Common myeloid progenitor, CD34-positive (primary cell): ENCODE data around the gene SLX9.

Source experiments
- CTCF ChIA-PET: fragments of 350-600 bp; sonication (Branson Sonifier 250); formaldehyde crosslinking; loops from one replicate; lab custom pipeline; 2021; ENCODE audit warnings: antibody characterized with exemption; lab: Charles Lee
- POLR2A ChIA-PET: fragments of 350-600 bp; sonication (Branson Sonifier 250); formaldehyde crosslinking; loops from one replicate; lab custom pipeline; 2021; ENCODE audit warnings: antibody characterized with exemption; lab: Charles Lee
- DNase-seq, 3 donors: peaks; one replicate each; pipeline versions ENCODE4 v3.0.0 to v3.0.0-alpha.2; 2013
- H3K27ac ChIP-seq, 2 experiments: 1 replicate in 1 of 2; 2 replicates in 1 of 2; pipeline ENCODE4 v1.7.0; 2013; ENCODE audit warnings: inconsistent platforms in 2 of 2, low read length in 2 of 2, mild to moderate bottlenecking in 2 of 2, low read depth in 1 of 2, moderate library complexity in 1 of 2; ENCODE audit not compliant: severe bottlenecking in 2 of 2, insufficient read depth in 1 of 2, poor library complexity in 1 of 2
- H3K27me3 ChIP-seq, 5 experiments: replicated peaks in 2 of 5; 1 replicate in 3 of 5; 2 replicates in 2 of 5; pipeline versions ENCODE4 v1.6.1 to v1.7.0; 2013; ENCODE audit warnings: low read length in 4 of 5, mild to moderate bottlenecking in 2 of 5, moderate library complexity in 2 of 5, inconsistent platforms in 1 of 5; ENCODE audit not compliant: insufficient read depth in 5 of 5, control insufficient read depth in 4 of 5
- H3K36me3 ChIP-seq, 4 experiments: 1 replicate in 2 of 4; 2 replicates in 2 of 4; pipeline versions ENCODE4 v1.6.1 to v1.7.0; 2013; ENCODE audit warnings: low read length in 3 of 4, control low read depth in 1 of 4, mild to moderate bottlenecking in 1 of 4; ENCODE audit not compliant: control insufficient read depth in 4 of 4, insufficient read depth in 4 of 4
- H3K4me1 ChIP-seq, 4 experiments: 1 replicate in 3 of 4; 2 replicates in 1 of 4; pipeline versions ENCODE4 v1.6.1 to v1.7.1; 2013; ENCODE audit warnings: low read length in 3 of 4, mild to moderate bottlenecking in 3 of 4, control low read depth in 1 of 4, inconsistent platforms in 1 of 4, moderate library complexity in 1 of 4; ENCODE audit not compliant: control insufficient read depth in 4 of 4, insufficient read depth in 4 of 4; ENCODE audit errors: control extremely low read depth in 1 of 4
- H3K4me3 ChIP-seq, 7 experiments: 1 replicate in 4 of 7; 2 replicates in 3 of 7; pipeline versions ENCODE4 v1.5.1 to v1.7.0; 2013; ENCODE audit warnings: mild to moderate bottlenecking in 7 of 7, low read length in 6 of 7, moderate library complexity in 6 of 7, inconsistent platforms in 2 of 7, low read depth in 2 of 7, control low read depth in 1 of 7; ENCODE audit not compliant: insufficient read depth in 4 of 7, control insufficient read depth in 1 of 7; ENCODE audit errors: extremely low read depth in 1 of 7
- H3K9me3 ChIP-seq, 5 experiments: 1 replicate in 4 of 5; 2 replicates in 1 of 5; pipeline versions ENCODE4 v1.6.1 to v1.7.1; 2013; ENCODE audit warnings: low read length in 4 of 5, mild to moderate bottlenecking in 2 of 5, inconsistent platforms in 1 of 5, low read depth in 1 of 5, moderate library complexity in 1 of 5; ENCODE audit not compliant: control insufficient read depth in 4 of 5, insufficient read depth in 2 of 5; ENCODE audit errors: control extremely low read depth in 1 of 5
- WGBS: methylation state at CpG from one replicate; pipeline ENCODE4 v1.1.5; 2013; ENCODE audit not compliant: insufficient coverage; 5-methylcytosine and 5-hydroxymethylcytosine counted together

SLX9 gene

DNA sequence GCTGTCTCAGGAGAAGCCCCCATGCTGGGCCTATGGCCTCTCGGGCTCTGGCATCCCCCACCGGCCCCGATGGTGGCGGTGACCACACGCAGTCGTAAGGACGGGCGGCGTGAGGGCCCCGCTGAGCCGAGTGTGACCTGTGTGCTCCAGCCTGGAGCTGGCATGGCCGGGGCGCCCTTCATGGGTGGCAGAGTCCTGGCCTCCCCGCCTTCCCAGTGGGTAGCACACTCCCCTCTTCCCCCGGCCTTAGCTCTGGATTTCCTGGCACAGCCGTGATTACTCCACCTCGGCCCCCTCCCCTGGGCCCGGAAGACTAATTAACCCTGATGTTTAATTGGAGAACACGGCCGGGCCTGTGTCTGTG lies 44.6 kb downstream of the SLX9 start:
- 83% methylated on average over 19 of the region's 20 CpGs for WGBS
- POLR2A ChIA-PET, result no interaction called here
- Histone ChIP-seq H3K27ac (no peak overlapping the region), H3K9me3 (no peaks in the 10 kb centered on the region), H3K4me3 (no peak overlapping the region), H3K27me3 (peaks cover 0 to 3% (median 0%) of the 10 kb centered on the region in 5 experiments), H3K36me3 (peaks cover 0 to under 1% (median 0%) of the 10 kb centered on the region in 4 experiments), H3K4me1 (peaks cover 0 to 11% (median 3%) of the 10 kb centered on the region in 4 experiments)
- CTCF ChIA-PET, result interaction anchor here (0.9 to 1.6 kb wide), 2 partner anchors 144 to 154 kb away, joined by 3 to 4 read pairs; no protein-coding TSS in a partner anchor
- no peak for DNase-seq

- peaks cover 0 to 11% (median 3%) of the 10 kb centered on the region in 4 experiments for H3K4me1 ChIP-seq
- CTCF ChIA-PET, result interaction anchor here (0.9 to 1.6 kb wide), 2 partner anchors 144 to 153 kb away, joined by 3 to 4 read pairs; no protein-coding TSS in a partner anchor
- H3K27me3 ChIP-seq, result peaks cover 0 to 3% (median 0%) of the 10 kb centered on the region in 5 experiments
- H3K27ac ChIP-seq, result no peak overlapping the region
- WGBS, result 71% methylated on average over 25 of the region's 26 CpGs
- POLR2A ChIA-PET, result no interaction called here
- no peaks in the 10 kb centered on the region for H3K36me3 ChIP-seq
- DNase-seq, result no peak
- no peak overlapping the region for H3K4me3 ChIP-seq
- no peaks in the 10 kb centered on the region for H3K9me3 ChIP-seq
Measured at GRCh38 chr21:44984792-44985440, 45.1 kb downstream of the SLX9 start.

GRCh38 chr21:44985441-44986401 lies 45.9 kb downstream of the SLX9 start:
- POLR2A ChIA-PET, result no interaction called here
- Histone ChIP-seq H3K27me3 (peaks cover 0 to 3% (median 0%) of the 10 kb centered on the region in 5 experiments), H3K9me3 (no peaks in the 10 kb centered on the region), H3K4me1 (peaks cover 0 to 12% (median 0%) of the 10 kb centered on the region in 4 experiments), H3K4me3 (no peak overlapping the region), H3K27ac (no peak overlapping the region), H3K36me3 (no peaks in the 10 kb centered on the region)
- WGBS, result 92% methylated on average over 19 of the region's 26 CpGs
- no peak for DNase-seq
- CTCF ChIA-PET, result interaction anchor here (0.8 to 1.6 kb wide), 2 partner anchors 28 to 152 kb away, joined by 3 to 4 read pairs; no protein-coding TSS in a partner anchor

DNA sequence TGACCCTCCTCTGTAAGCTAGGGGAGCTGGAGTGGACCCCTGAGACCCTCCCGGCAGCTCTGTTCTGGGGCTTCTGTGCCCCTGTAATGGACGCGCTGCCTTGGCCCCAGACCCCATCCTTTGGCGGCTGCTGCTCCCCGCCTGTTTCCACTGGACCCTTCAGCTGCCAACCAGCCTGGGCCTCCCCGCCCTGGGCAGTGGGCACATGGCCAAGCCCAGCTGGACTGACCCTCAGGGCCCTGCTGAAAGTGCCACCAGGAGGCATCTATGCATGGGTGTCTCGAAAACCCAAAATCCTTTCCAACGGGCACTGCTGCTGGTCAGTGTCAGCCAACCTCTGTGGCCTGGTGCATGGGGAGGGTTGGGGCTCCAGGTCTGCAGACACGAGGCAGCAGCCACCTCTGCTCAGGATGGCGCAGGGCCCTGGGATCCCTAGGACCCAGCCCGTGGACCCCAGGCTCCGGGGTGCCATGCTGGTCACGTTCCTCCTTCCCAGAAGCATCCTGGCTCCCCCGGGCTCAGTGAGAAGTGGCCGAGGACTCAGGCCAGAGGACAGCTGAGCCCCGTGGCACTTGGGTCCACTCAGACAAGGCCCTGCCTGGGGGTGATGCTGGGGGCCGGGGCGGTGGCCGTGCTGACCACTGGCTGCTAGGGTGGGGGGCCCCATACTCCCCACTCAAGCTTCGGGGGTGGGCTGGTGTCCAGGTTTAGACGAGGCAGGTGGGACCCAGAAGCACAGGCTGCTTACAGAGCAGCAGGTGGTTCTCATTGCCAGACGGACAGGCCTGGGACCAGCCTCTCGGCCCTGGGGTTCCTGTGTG lies 46.9 kb downstream of the SLX9 start:
- Histone ChIP-seq H3K4me1 (peaks cover 0 to 13% (median 0%) of the 10 kb centered on the region in 4 experiments), H3K27me3 (peaks cover 0 to 3% (median 0%) of the 10 kb centered on the region in 5 experiments), H3K27ac (no peak overlapping the region), H3K36me3 (no peaks in the 10 kb centered on the region), H3K9me3 (no peaks in the 10 kb centered on the region), H3K4me3 (no peak overlapping the region)
- CTCF ChIA-PET, result interaction anchor here (0.8 to 1.6 kb wide), 3 partner anchors 12 to 37 kb away, joined by 3 to 4 read pairs (median 3); no protein-coding TSS in a partner anchor
- no peak for DNase-seq
- POLR2A ChIA-PET, result no interaction called here
- 92% methylated on average over 22 of the region's 23 CpGs for WGBS

DNA sequence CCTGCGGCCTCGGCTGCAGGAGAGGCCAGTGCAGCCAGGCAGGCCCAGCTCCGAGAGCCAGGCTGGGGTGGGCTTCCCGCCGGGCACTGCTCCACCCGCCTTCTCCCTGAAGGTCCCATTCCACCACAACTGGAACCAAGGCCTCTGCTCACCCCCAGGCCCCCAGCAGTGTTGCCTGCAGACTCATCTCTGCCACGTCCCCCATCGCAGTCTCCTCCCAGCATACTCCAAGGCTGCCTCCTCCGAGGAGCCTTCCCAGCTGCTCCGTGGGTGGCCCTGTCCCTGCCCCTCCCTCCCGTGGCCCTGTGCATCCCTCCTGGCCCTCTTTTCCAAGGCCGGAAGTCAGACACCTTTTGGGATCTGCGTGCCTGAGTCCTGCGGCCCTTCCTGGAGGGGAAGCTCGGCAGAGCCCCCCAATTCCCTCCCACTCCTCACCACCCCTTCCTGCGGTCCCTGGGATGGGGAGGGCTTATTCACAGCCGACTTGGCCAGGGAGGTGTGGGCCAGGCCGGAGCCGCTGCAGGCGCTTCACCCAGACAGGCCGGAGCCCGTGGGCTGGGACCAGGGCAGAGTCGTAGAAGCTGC lies 47.6 kb downstream of the SLX9 start:
- H3K36me3 ChIP-seq, result no peaks in the 10 kb centered on the region
- ChIA-PET POLR2A (no interaction called here), CTCF (interaction anchor here (1.3 to 1.6 kb wide), 2 partner anchors 12 to 38 kb away, joined by 3 to 4 read pairs; no protein-coding TSS in a partner anchor)
- H3K27me3 ChIP-seq, result peaks cover 0 to 3% (median 0%) of the 10 kb centered on the region in 5 experiments
- H3K27ac ChIP-seq, result no peak overlapping the region
- no peak for DNase-seq
- H3K4me3 ChIP-seq, result no peak overlapping the region
- H3K4me1 ChIP-seq, result peaks cover 0 to 13% (median 0%) of the 10 kb centered on the region in 4 experiments
- H3K9me3 ChIP-seq, result no peaks in the 10 kb centered on the region
- 76% methylated on average over 14 of the region's 23 CpGs for WGBS
